ENCODE measurements around the gene MAP1LC3A.

DNA sequence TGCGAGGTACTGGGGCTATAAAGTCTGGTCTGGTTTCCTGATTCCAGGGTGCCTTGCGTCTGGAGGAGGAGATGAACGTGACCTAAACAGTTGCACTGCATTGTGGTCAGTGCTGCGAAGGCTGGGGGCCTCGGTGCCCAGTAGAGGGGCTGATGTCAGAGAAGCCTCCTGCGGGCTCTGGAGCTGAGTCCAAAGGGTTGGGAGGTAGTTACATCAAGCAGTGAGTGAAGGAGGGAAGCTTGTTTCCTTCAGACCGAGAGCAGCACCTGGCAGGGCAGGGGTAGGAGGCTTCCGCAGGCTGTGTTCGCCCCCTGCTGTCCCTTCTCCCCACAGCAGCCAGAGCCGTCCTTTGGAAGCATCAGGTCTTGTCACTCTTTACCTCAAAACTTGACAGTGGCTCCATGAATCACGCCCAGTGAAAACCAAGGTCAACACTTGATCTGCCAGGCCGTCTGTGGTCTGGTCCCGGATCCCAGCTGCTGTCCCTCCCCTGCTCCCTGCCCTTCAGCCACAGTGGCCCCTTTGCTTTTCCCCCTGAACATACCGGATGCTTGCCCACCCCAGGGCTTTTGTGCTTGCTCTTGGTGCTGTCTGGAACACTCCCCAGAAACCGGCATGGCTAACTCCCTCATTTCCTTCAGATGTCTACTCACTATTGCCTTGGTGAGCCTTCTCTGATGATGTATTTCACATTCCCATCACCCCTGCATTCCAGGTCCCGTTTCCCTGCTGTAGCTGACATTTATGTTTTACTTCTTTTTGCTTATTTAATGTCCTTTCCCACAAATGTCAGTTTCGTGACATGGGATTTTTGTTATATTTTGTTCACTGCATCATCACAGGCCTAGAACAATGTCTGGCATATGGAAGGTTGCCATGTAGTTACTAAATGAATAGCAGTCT is 35.3 kb upstream of the MAP1LC3A start:
- TF ChIP-seq, protein P1, sequence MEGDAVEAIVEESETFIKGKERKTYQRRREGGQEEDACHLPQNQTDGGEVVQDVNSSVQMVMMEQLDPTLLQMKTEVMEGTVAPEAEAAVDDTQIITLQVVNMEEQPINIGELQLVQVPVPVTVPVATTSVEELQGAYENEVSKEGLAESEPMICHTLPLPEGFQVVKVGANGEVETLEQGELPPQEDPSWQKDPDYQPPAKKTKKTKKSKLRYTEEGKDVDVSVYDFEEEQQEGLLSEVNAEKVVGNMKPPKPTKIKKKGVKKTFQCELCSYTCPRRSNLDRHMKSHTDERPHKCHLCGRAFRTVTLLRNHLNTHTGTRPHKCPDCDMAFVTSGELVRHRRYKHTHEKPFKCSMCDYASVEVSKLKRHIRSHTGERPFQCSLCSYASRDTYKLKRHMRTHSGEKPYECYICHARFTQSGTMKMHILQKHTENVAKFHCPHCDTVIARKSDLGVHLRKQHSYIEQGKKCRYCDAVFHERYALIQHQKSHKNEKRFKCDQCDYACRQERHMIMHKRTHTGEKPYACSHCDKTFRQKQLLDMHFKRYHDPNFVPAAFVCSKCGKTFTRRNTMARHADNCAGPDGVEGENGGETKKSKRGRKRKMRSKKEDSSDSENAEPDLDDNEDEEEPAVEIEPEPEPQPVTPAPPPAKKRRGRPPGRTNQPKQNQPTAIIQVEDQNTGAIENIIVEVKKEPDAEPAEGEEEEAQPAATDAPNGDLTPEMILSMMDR (IDR thresholded peaks at IDR 0.05; ENCODE audit: insufficient read depth, low read length, poor library complexity, severe bottlenecking), result peak; percentile 31
- no peak for TF ChIP-seq EZH2phosphoT487 (conservative IDR thresholded peaks at IDR 0.05; ENCODE audit: low read length)

Data from SU-DHL-6 (cell line).